Left ventricle myocardium inferior (tissue), 1 donor: Measurements from ENCODE around the gene ZNF133. TPM values are rescaled to one million over a fixed set of nuclear protein-coding genes. Genes with fewer than 3 reads are reported as not detected.
"Not testable (repeated sequence)": the region's sequence is repeated elsewhere in the genome, so short reads cannot be mapped to it uniquely, and the experiment has no call there.

Experiments
- DNase-seq: peaks from one replicate; pipeline ENCODE4 v3.0.0-alpha.2; 2020
- H3K27ac ChIP-seq: fragments of 200-600 bp; replicated peaks from 2 replicates; pipeline ENCODE4 v1.8.0; 2021
- H3K27me3 ChIP-seq: fragments of 200-600 bp; 2 replicates; pipeline ENCODE4 v1.8.0; 2021; ENCODE audit warnings: low read depth
- H3K36me3 ChIP-seq: fragments of 200-600 bp; 2 replicates; pipeline ENCODE4 v1.8.0; 2021
- H3K4me1 ChIP-seq: fragments of 200-600 bp; 2 replicates; pipeline ENCODE4 v1.8.0; 2021
- H3K4me3 ChIP-seq: fragments of 200-600 bp; 2 replicates; pipeline ENCODE4 v1.8.0; 2021; ENCODE audit warnings: mild to moderate bottlenecking, moderate library complexity
- H3K9me3 ChIP-seq: fragments of 200-600 bp; replicated peaks from 2 replicates; pipeline ENCODE4 v1.8.0; 2021
- intact Hi-C: fragments of 100-400 bp; cut with micrococcal nuclease; formaldehyde crosslinking; loops from one replicate; pipeline ENCODE4 v1.11.0; 2022
- total RNA-seq: library from RNA; stranded (reverse); fragmentation: NEBNext Ultra II Directional; extraction: Animal tissue kit (Norgen Biotek cat#: 25700); gene quantifications from one replicate; pipeline ENCODE4 v1.2.1, GENCODE V29; 2021
- TF ChIP-seq, protein P1 (sequence below): fragments of 200-600 bp; IDR thresholded peaks from 2 replicates; pipeline ENCODE4 v1.8.0; 2021; ENCODE audit warnings: antibody characterized with exemption, mild to moderate bottlenecking, borderline replicate concordance
- donor health status: DM: no; HTN: yes; CAD: no; lungs with severe emphysema.

The ZNF133 gene
- total RNA-seq, 1 donor from 2014 or later, result 7.4 TPM

DNA sequence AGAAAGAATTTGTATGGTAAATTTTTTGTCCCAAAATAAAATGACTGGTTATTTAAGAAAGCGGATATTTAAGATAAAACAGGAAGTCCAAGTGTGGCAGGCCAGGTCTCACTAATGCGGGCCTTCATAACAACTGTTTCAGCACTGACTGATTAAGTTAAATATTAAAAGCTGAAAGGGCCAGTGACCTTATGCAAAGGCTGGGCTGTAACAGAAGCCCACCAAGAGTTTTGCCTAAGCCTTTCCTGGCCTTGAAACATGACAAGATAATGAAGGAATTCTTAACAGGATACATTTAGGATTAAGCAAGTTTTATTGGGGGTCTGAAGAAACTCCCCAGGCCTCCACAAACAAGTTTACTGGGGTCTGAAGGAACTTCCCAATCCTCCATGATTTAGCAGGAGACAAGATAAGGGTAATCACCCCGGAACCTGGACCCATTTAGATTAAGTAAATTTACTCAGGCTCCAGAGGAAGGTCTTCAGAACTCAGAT is 36.3 kb downstream of the ZNF133 start:
- no peak for DNase-seq
- TF ChIP-seq, protein P1, sequence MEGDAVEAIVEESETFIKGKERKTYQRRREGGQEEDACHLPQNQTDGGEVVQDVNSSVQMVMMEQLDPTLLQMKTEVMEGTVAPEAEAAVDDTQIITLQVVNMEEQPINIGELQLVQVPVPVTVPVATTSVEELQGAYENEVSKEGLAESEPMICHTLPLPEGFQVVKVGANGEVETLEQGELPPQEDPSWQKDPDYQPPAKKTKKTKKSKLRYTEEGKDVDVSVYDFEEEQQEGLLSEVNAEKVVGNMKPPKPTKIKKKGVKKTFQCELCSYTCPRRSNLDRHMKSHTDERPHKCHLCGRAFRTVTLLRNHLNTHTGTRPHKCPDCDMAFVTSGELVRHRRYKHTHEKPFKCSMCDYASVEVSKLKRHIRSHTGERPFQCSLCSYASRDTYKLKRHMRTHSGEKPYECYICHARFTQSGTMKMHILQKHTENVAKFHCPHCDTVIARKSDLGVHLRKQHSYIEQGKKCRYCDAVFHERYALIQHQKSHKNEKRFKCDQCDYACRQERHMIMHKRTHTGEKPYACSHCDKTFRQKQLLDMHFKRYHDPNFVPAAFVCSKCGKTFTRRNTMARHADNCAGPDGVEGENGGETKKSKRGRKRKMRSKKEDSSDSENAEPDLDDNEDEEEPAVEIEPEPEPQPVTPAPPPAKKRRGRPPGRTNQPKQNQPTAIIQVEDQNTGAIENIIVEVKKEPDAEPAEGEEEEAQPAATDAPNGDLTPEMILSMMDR, result no peak
- Histone ChIP-seq H3K27me3 (no peaks in the 10 kb centered on the region), H3K27ac (no peak overlapping the region), H3K4me3 (no peak overlapping the region), H3K4me1 (no peaks in the 10 kb centered on the region), H3K36me3 (no peaks in the 10 kb centered on the region), H3K9me3 (peaks cover 22% of the 10 kb centered on the region)
- intact Hi-C loops, result no loop called here

DNA sequence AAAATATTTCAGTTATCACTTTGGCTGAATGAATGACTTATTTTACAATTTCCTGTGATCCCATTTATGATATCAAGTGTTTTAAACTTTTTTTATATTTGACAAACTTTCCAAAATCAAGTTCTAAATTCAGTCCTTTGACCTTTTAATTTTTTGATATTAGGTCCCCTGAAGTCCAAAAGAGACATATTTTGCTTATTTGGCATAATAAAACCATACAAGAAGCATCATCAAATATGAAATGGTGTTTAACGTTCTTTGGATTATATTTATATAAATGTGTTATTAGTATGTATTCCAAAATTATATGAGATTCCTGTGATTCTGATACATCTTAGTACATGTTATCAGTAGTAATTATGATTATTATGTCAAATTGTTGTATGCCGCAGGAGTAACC is 38.7 kb downstream of the ZNF133 start:
- TF ChIP-seq, protein P1, result no peak
- Histone ChIP-seq H3K27me3 (no peaks in the 10 kb centered on the region), H3K4me3 (no peak overlapping the region), H3K9me3 (peaks cover 46% of the 10 kb centered on the region), H3K4me1 (no peaks in the 10 kb centered on the region), H3K36me3 (peaks cover 3% of the 10 kb centered on the region), H3K27ac (no peak overlapping the region)
- intact Hi-C loops, result no loop called here
- DNase-seq, result no peak

DNA sequence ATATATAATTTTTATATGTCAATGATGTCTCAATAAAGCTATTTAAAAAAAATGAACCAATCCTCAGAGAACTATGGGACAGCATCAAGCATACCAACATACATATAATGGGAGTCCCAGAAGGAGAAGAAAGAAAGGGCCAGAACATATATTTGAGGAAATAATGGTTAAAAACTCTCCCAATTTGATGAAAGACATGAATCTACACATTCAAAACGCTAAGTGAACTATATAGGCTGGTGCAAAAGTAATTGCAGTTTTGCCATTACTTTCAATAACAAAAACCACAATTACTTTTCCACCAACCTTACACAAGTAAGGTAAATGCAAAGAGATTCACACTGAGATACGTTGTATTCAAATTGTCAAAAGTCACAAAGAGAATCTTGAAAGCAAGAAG is 43.4 kb downstream of the ZNF133 start:
- no peak overlapping the region for H3K4me3 ChIP-seq
- TF ChIP-seq, protein P1, result no peak
- DNase-seq, result no peak
- H3K27ac ChIP-seq, result no peak overlapping the region
- no peaks in the 10 kb centered on the region for H3K4me1 ChIP-seq
- H3K9me3 ChIP-seq, result peaks cover 74% of the 10 kb centered on the region
- peaks cover 3% of the 10 kb centered on the region for H3K36me3 ChIP-seq
- H3K27me3 ChIP-seq, result no peaks in the 10 kb centered on the region
- intact Hi-C loops, result no loop called here

DNA sequence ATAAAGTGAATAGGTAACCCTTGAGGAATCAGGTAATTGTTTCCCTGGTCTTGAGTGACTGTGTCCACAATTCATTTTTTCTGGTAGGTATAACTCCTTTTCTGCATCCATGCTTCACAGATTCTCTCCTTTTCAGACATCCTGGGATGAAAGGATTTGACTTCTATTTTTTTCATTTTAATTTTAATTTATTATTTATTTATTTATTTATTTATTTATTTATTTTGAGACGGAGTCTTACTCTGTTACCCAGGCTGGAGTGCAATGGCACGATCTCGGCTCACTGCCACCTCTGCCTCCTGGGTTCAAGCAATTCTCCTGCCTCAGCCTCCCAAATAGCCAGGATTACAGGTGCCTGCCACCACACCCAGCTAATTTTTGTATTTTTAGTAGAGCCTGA is 61.4 kb downstream of the ZNF133 start:
- H3K27ac ChIP-seq, H3K27me3 ChIP-seq, H3K36me3 ChIP-seq, H3K9me3 ChIP-seq, intact Hi-C loops, H3K4me3 ChIP-seq, H3K4me1 ChIP-seq, DNase-seq: not testable (repeated sequence)

DNA sequence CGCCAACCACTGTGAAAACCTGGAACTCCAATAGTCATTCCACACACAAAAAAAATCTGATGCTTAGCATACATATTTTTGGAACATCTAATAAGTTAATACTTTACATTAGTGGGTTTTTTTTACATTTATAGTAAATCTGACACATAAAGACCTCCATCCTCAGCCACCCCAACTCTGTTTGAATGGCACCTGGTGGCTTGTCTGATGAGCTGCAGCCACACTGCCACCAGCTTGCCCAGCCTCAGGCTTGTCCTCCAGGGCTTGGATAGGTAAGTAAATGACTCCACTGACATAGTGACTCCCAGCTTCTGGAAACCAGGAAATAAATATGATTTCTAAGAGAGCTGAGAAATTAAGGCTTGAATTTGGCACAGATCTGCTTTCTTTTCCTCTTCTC is 71.5 kb downstream of the ZNF133 start:
- TF ChIP-seq, protein P1, result no peak
- Histone ChIP-seq H3K27me3 (no peaks in the 10 kb centered on the region), H3K27ac (no peak overlapping the region), H3K36me3 (no peaks in the 10 kb centered on the region), H3K4me1 (no peaks in the 10 kb centered on the region), H3K4me3 (no peak overlapping the region), H3K9me3 (peaks cover 11% of the 10 kb centered on the region)
- intact Hi-C loops, result no loop called here
- no peak for DNase-seq

DNA sequence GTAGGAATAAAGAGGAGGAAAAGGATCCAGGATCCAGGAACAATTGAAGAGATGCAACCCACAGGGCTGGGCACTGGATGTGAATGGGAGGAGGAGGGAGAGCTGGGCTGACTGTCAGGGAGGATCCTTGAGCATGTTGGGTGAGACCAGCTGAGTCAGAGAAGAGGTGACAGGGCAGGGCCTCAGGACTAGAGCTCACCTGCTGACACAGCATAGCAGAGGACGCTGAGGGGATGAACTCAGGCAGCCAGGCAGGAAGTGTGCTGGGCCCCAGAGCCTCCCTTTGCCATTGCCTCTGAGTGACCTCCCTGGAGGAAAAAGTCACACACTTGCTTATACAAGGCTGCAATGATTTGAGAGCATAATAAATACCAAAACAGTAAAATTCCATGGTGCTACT is 72.3 kb downstream of the ZNF133 start:
- intact Hi-C loops, result no loop called here
- TF ChIP-seq, protein P1, result no peak
- Histone ChIP-seq H3K4me3 (no peak overlapping the region), H3K27ac (no peak overlapping the region), H3K36me3 (no peaks in the 10 kb centered on the region), H3K9me3 (peaks cover 3% of the 10 kb centered on the region), H3K27me3 (no peaks in the 10 kb centered on the region), H3K4me1 (no peaks in the 10 kb centered on the region)
- DNase-seq, result no peak
